Measurements from ENCODE around the gene CCDC28A.
A peak's percentile ranks its signal among the peaks of the same experiment; 100 is the strongest.
"Not testable (repeated sequence)": the region's sequence is repeated elsewhere in the genome, so short reads cannot be mapped to it uniquely, and the experiment has no call there.

The CCDC28A gene

GRCh38 chr6:138773177-138774091 is at the start of gene CCDC28A:
TSS of gene CCDC28A (plus strand) at chr6:138773769. CDS start at chr6:138776121, 2,352 bp downstream.
- DNase-seq (ENCODE audit: low read depth) = peak; percentile 94

GRCh38 chr6:138724015-138724414 is 49.6 kb upstream of the CCDC28A start:
- peak; percentile 83 for DNase-seq (ENCODE audit: low read depth)

GRCh38 chr6:138726066-138726756 is 47.4 kb upstream of the CCDC28A start:
- peak; percentile 53 for DNase-seq (ENCODE audit: low read depth)

- DNase-seq (ENCODE audit: low read depth) = no peak
Measured at GRCh38 chr6:138726757-138727097, 46.8 kb upstream of the CCDC28A start.

GRCh38 chr6:138727182-138727581 is 46.4 kb upstream of the CCDC28A start:
- DNase-seq (ENCODE audit: low read depth) = peak; percentile 77

- no peak for DNase-seq (ENCODE audit: low read depth)
Measured at GRCh38 chr6:138728662-138729061, 44.9 kb upstream of the CCDC28A start.

- not testable (repeated sequence) for DNase-seq (ENCODE audit: low read depth)
Measured at GRCh38 chr6:138730037-138730436, 43.5 kb upstream of the CCDC28A start.

- DNase-seq (ENCODE audit: low read depth) = no peak
Measured at GRCh38 chr6:138734585-138734984, 39.0 kb upstream of the CCDC28A start.

- no peak for DNase-seq (ENCODE audit: low read depth)
Measured at GRCh38 chr6:138736640-138737039, 36.9 kb upstream of the CCDC28A start.

- no peak for DNase-seq (ENCODE audit: low read depth)
Measured at GRCh38 chr6:138752017-138752416, 21.6 kb upstream of the CCDC28A start.

- peak; percentile 18 for DNase-seq (ENCODE audit: low read depth)
Measured at GRCh38 chr6:138757136-138757535, 16.4 kb upstream of the CCDC28A start.

- DNase-seq (ENCODE audit: low read depth) = peak; percentile 54
Measured at GRCh38 chr6:138765896-138766655, 7.5 kb upstream of the CCDC28A start.

- no peak for DNase-seq (ENCODE audit: low read depth)
Measured at GRCh38 chr6:138769102-138769676, 4.4 kb upstream of the CCDC28A start.

GRCh38 chr6:138772596-138773176 is 883 bp upstream of the CCDC28A start:
- no peak for DNase-seq (ENCODE audit: low read depth)

GRCh38 chr6:138774370-138774769 is 801 bp downstream of the CCDC28A start:
- no peak for DNase-seq (ENCODE audit: low read depth)

GRCh38 chr6:138776659-138777058 is 3.1 kb downstream of the CCDC28A start:
- no peak for DNase-seq (ENCODE audit: low read depth)

- DNase-seq (ENCODE audit: low read depth) = no peak
Measured at GRCh38 chr6:138778331-138778730, 4.8 kb downstream of the CCDC28A start.

- DNase-seq (ENCODE audit: low read depth) = peak; percentile 25
Measured at GRCh38 chr6:138782243-138782642, 8.7 kb downstream of the CCDC28A start.

GRCh38 chr6:138785079-138785478 is 11.5 kb downstream of the CCDC28A start:
- DNase-seq (ENCODE audit: low read depth) = no peak

- no peak for DNase-seq (ENCODE audit: low read depth)
Measured at GRCh38 chr6:138785980-138786379, 12.4 kb downstream of the CCDC28A start.

- no peak for DNase-seq (ENCODE audit: low read depth)
Measured at GRCh38 chr6:138787138-138787537, 13.6 kb downstream of the CCDC28A start.

Measured in iris pigment epithelial cell (primary cell).